Measurements from ENCODE around the gene XYLT2.

- TF ChIP-seq, protein P1, sequence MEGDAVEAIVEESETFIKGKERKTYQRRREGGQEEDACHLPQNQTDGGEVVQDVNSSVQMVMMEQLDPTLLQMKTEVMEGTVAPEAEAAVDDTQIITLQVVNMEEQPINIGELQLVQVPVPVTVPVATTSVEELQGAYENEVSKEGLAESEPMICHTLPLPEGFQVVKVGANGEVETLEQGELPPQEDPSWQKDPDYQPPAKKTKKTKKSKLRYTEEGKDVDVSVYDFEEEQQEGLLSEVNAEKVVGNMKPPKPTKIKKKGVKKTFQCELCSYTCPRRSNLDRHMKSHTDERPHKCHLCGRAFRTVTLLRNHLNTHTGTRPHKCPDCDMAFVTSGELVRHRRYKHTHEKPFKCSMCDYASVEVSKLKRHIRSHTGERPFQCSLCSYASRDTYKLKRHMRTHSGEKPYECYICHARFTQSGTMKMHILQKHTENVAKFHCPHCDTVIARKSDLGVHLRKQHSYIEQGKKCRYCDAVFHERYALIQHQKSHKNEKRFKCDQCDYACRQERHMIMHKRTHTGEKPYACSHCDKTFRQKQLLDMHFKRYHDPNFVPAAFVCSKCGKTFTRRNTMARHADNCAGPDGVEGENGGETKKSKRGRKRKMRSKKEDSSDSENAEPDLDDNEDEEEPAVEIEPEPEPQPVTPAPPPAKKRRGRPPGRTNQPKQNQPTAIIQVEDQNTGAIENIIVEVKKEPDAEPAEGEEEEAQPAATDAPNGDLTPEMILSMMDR (conservative IDR thresholded peaks at IDR 0.05; ENCODE audit: low read length): no peak
- no peak for TF ChIP-seq EZH2phosphoT487 (IDR thresholded peaks at IDR 0.05; ENCODE audit: borderline replicate concordance)
Observed at GRCh38 chr17:50373705-50374104, 27.8 kb downstream of the XYLT2 start.

All from Loucy (cell line).